Measurements from ENCODE around the gene PHLDA3.

PHLDA3 gene

GRCh38 chr1:201447903-201448871, 20.8 kb downstream of the PHLDA3 start:
- peak overlapping the region; percentile 24 for H3K27ac ChIP-seq (ENCODE audit: low read depth, low read length, severe bottlenecking)
- H3K4me3 ChIP-seq (ENCODE audit: extremely low read depth, insufficient read depth, low read length, poor library complexity, severe bottlenecking), result no peak overlapping the region
- H3K4me1 ChIP-seq (ENCODE audit: control insufficient read depth, insufficient read depth, low read length, poor library complexity, severe bottlenecking), result peaks cover 32% of the 10 kb centered on the region
- no peaks in the 10 kb centered on the region for H3K9me3 ChIP-seq (ENCODE audit: control insufficient read depth, low read length)
- H3K36me3 ChIP-seq (ENCODE audit: control insufficient read depth, insufficient read depth, low read length), result no peaks in the 10 kb centered on the region
- 32 to 70% methylated on average over 2 to 16 of the region's 20 CpGs for WGBS, 2 experiments (ENCODE audit: insufficient coverage in 2 of 2)

GRCh38 chr1:201445310-201445709, 23.7 kb downstream of the PHLDA3 start:
- 88 to 98% methylated on average over 5 of the region's 6 CpGs for WGBS, 2 experiments (ENCODE audit: insufficient coverage in 2 of 2)
- peaks cover 4% of the 10 kb centered on the region for H3K9me3 ChIP-seq (ENCODE audit: control insufficient read depth, low read length)
- H3K27ac ChIP-seq (ENCODE audit: low read depth, low read length, severe bottlenecking), result no peak overlapping the region
- H3K4me1 ChIP-seq (ENCODE audit: control insufficient read depth, insufficient read depth, low read length, poor library complexity, severe bottlenecking), result peaks cover 18% of the 10 kb centered on the region
- H3K4me3 ChIP-seq (ENCODE audit: extremely low read depth, insufficient read depth, low read length, poor library complexity, severe bottlenecking), result no peak overlapping the region
- no peaks in the 10 kb centered on the region for H3K36me3 ChIP-seq (ENCODE audit: control insufficient read depth, insufficient read depth, low read length)

- Histone ChIP-seq H3K27ac (ENCODE audit: low read depth, low read length, severe bottlenecking) (no peak overlapping the region), H3K4me1 (ENCODE audit: control insufficient read depth, insufficient read depth, low read length, poor library complexity, severe bottlenecking) (peaks cover 13% of the 10 kb centered on the region), H3K4me3 (ENCODE audit: extremely low read depth, insufficient read depth, low read length, poor library complexity, severe bottlenecking) (no peak overlapping the region), H3K36me3 (ENCODE audit: control insufficient read depth, insufficient read depth, low read length) (no peaks in the 10 kb centered on the region), H3K9me3 (ENCODE audit: control insufficient read depth, low read length) (peaks cover 4% of the 10 kb centered on the region)
- 70 to 75% methylated on average over 3 to 4 of the region's 4 CpGs for WGBS, 2 experiments (ENCODE audit: insufficient coverage in 2 of 2)
Observed at GRCh38 chr1:201444792-201445191, 24.2 kb downstream of the PHLDA3 start.

- Histone ChIP-seq H3K9me3 (ENCODE audit: control insufficient read depth, low read length) (peaks cover 4% of the 10 kb centered on the region), H3K4me3 (ENCODE audit: extremely low read depth, insufficient read depth, low read length, poor library complexity, severe bottlenecking) (no peak overlapping the region), H3K27ac (ENCODE audit: low read depth, low read length, severe bottlenecking) (no peak overlapping the region), H3K36me3 (ENCODE audit: control insufficient read depth, insufficient read depth, low read length) (no peaks in the 10 kb centered on the region), H3K4me1 (ENCODE audit: control insufficient read depth, insufficient read depth, low read length, poor library complexity, severe bottlenecking) (peaks cover 4% of the 10 kb centered on the region)
- 72 to 95% methylated on average over 4 to 6 of the region's 7 CpGs for WGBS, 2 experiments (ENCODE audit: insufficient coverage in 2 of 2)
Observed at GRCh38 chr1:201443747-201444146, 25.2 kb downstream of the PHLDA3 start.

DNA sequence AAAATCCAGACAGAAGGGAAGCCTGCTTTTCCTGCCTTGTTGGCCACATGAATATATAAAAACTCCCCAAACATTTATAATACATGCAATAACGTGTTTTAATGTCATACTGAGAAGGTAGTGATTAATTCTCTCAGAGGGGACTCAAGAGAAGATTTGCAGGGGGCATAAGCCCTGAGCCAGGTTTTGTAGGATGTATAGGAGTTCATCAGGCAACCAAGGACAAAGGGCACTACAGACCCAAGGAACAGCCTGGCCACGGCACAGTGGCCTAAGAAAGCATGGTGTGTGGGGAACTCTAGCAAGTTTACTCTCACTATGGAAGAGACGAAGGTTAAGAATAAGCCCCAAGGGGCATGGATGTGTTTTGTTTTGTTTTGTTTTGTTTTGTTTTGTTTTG, 32.0 kb downstream of the PHLDA3 start:
- Histone ChIP-seq H3K9me3 (ENCODE audit: control insufficient read depth, low read length) (peaks cover 4% of the 10 kb centered on the region), H3K36me3 (ENCODE audit: control insufficient read depth, insufficient read depth, low read length) (no peaks in the 10 kb centered on the region)
- WGBS, 2 experiments (ENCODE audit: insufficient coverage in 2 of 2), result 86 to 100% methylated on average over 1 to 2 of the region's 3 CpGs

GRCh38 chr1:201436393-201436792, 32.6 kb downstream of the PHLDA3 start:
- no peak overlapping the region for H3K4me3 ChIP-seq (ENCODE audit: extremely low read depth, insufficient read depth, low read length, poor library complexity, severe bottlenecking)
- peaks cover 9% of the 10 kb centered on the region for H3K4me1 ChIP-seq (ENCODE audit: control insufficient read depth, insufficient read depth, low read length, poor library complexity, severe bottlenecking)
- no peaks in the 10 kb centered on the region for H3K36me3 ChIP-seq (ENCODE audit: control insufficient read depth, insufficient read depth, low read length)
- H3K9me3 ChIP-seq (ENCODE audit: control insufficient read depth, low read length), result peaks cover 4% of the 10 kb centered on the region
- 24 to 34% methylated on average over 3 to 5 of the region's 6 CpGs for WGBS, 2 experiments (ENCODE audit: insufficient coverage in 2 of 2)
- H3K27ac ChIP-seq (ENCODE audit: low read depth, low read length, severe bottlenecking), result no peak overlapping the region

More for the DNA sequence above, 32.0 kb downstream of the PHLDA3 start:
- Histone ChIP-seq H3K27ac (ENCODE audit: low read depth, low read length, severe bottlenecking) (no peak overlapping the region), H3K4me3 (ENCODE audit: extremely low read depth, insufficient read depth, low read length, poor library complexity, severe bottlenecking) (no peak overlapping the region), H3K4me1 (ENCODE audit: control insufficient read depth, insufficient read depth, low read length, poor library complexity, severe bottlenecking) (peaks cover 9% of the 10 kb centered on the region)

GRCh38 chr1:201434266-201434665, 34.7 kb downstream of the PHLDA3 start:
- WGBS, 2 experiments (ENCODE audit: insufficient coverage in 2 of 2), result 100% methylated on average over 3 of the region's 3 CpGs
- no peak overlapping the region for H3K27ac ChIP-seq (ENCODE audit: low read depth, low read length, severe bottlenecking)

GRCh38 chr1:201433609-201434008, 35.4 kb downstream of the PHLDA3 start:
- Histone ChIP-seq H3K4me1 (ENCODE audit: control insufficient read depth, insufficient read depth, low read length, poor library complexity, severe bottlenecking) (peaks cover 9% of the 10 kb centered on the region), H3K36me3 (ENCODE audit: control insufficient read depth, insufficient read depth, low read length) (no peaks in the 10 kb centered on the region), H3K4me3 (ENCODE audit: extremely low read depth, insufficient read depth, low read length, poor library complexity, severe bottlenecking) (no peak overlapping the region), H3K27ac (ENCODE audit: low read depth, low read length, severe bottlenecking) (no peak overlapping the region), H3K9me3 (ENCODE audit: control insufficient read depth, low read length) (no peaks in the 10 kb centered on the region)
- WGBS, 2 experiments (ENCODE audit: insufficient coverage in 2 of 2), result 78 to 85% methylated on average over 3 to 4 of the region's 6 CpGs

More at GRCh38 chr1:201434266-201434665, 34.7 kb downstream of the PHLDA3 start:
- H3K9me3 ChIP-seq (ENCODE audit: control insufficient read depth, low read length), result no peaks in the 10 kb centered on the region
- H3K4me1 ChIP-seq (ENCODE audit: control insufficient read depth, insufficient read depth, low read length, poor library complexity, severe bottlenecking), result peaks cover 9% of the 10 kb centered on the region
- H3K36me3 ChIP-seq (ENCODE audit: control insufficient read depth, insufficient read depth, low read length), result no peaks in the 10 kb centered on the region
- H3K4me3 ChIP-seq (ENCODE audit: extremely low read depth, insufficient read depth, low read length, poor library complexity, severe bottlenecking), result no peak overlapping the region

- H3K36me3 ChIP-seq (ENCODE audit: control insufficient read depth, insufficient read depth, low read length), result no peaks in the 10 kb centered on the region
- H3K4me1 ChIP-seq (ENCODE audit: control insufficient read depth, insufficient read depth, low read length, poor library complexity, severe bottlenecking), result peaks cover 1% of the 10 kb centered on the region
- H3K27ac ChIP-seq (ENCODE audit: low read depth, low read length, severe bottlenecking), result no peak overlapping the region
- WGBS, 2 experiments (ENCODE audit: insufficient coverage in 2 of 2), result 64 to 89% methylated on average over 1 to 4 of the region's 4 CpGs
- H3K4me3 ChIP-seq (ENCODE audit: extremely low read depth, insufficient read depth, low read length, poor library complexity, severe bottlenecking), result no peak overlapping the region
- no peaks in the 10 kb centered on the region for H3K9me3 ChIP-seq (ENCODE audit: control insufficient read depth, low read length)
Observed at GRCh38 chr1:201430776-201431175, 38.2 kb downstream of the PHLDA3 start.

DNA sequence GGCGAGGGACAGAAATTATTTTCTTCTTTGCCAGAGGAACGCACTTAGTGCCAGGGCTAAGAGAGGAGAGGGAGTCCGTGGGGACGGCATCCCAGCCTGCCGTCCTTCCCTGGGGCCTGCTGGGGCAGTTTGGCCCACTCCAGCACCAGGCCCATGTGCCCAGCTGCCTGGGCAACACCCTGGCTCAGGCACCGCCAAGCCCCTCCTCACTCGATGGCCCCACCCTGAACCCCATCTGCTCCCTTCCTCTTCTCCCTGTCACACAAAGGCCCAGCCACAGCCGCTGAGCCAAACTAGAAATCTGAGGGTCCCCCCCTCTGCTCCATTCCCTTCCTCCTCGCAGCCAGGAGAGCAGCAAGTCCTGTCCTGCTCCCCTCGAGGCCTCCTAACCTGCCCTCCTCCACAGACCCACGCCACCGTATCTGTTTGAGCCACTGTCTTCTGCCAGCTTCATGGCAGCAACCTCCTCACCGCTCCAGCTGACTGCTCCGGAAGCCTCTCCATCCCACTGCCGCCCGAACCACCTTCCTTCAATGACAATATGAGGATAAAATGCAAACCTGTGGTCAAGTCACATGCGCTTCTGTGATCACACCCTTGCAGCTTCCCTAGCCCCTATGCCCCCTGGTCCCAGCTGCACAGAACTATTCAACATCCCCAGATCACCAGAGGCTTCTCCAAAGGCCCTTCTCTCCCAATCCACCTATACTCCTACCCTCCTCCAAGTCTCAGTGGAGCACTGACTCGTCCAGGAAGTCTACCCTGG, 39.1 kb downstream of the PHLDA3 start:
- Histone ChIP-seq H3K27ac (ENCODE audit: low read depth, low read length, severe bottlenecking) (no peak overlapping the region), H3K4me3 (ENCODE audit: extremely low read depth, insufficient read depth, low read length, poor library complexity, severe bottlenecking) (no peak overlapping the region)

More for the DNA sequence above, 39.1 kb downstream of the PHLDA3 start:
- H3K9me3 ChIP-seq (ENCODE audit: control insufficient read depth, low read length), result no peaks in the 10 kb centered on the region
- H3K36me3 ChIP-seq (ENCODE audit: control insufficient read depth, insufficient read depth, low read length), result no peaks in the 10 kb centered on the region
- 91 to 95% methylated on average over 10 to 17 of the region's 18 CpGs for WGBS, 2 experiments (ENCODE audit: insufficient coverage in 2 of 2)
- H3K4me1 ChIP-seq (ENCODE audit: control insufficient read depth, insufficient read depth, low read length, poor library complexity, severe bottlenecking), result no peaks in the 10 kb centered on the region
